Activated T-cell treated with anti-CD3 and anti-CD28 coated beads, Interleukin-2, amount 50 U/mL, for 48 hours (primary cell): ENCODE data around the gene CAMSAP3.
A peak's percentile ranks its signal among the peaks of the same experiment; 100 is the strongest.

Experiments
- DNase-seq, 2 experiments: peaks; one replicate each; pipeline ENCODE4 v3.0.0-alpha.2; 2020

The CAMSAP3 gene

DNA sequence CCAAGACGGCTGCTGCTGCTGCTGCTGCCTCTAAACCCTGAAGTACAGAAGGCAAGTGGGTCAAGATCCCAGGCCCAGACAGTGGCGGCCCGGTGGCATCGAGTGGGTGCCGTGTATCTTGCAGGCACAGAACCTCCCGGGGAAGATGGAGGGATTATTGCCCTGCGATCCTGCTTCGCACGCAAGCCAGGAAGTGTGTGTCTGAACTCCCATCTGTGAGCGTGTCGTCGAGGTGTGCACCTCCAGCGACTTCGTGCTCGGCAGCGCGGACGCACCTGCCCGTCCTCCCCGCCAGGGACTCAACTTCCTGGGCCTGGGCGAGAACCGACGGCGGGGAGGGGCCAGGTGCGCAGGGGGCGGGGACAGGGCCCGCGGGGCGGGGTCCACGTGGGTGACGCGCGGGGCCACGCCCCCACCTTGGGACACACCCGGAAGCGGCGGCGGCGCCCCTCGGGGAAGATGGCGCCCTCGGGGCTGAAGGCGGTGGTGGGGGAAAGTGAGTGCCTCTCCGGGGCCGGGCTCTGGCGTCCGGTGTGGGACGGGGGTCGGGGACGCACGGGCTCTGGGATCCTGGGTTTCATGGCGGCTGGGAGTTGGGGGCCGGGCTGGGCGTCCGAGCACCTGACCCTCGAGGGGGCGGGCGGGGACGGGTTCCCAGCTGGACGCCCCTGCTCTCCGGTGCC lies 41.2 kb downstream of the CAMSAP3 start, which contains the start of gene STXBP2:
TSS of gene STXBP2 (plus strand) at position 420 of the 683 bp plus-strand sequence. CDS start at position 460, 40 bp downstream.
- peak; percentile 95 to 97 for DNase-seq

- DNase-seq = no peak
Observed at GRCh38 chr19:7637374-7638256, 42.0 kb downstream of the CAMSAP3 start.

DNA sequence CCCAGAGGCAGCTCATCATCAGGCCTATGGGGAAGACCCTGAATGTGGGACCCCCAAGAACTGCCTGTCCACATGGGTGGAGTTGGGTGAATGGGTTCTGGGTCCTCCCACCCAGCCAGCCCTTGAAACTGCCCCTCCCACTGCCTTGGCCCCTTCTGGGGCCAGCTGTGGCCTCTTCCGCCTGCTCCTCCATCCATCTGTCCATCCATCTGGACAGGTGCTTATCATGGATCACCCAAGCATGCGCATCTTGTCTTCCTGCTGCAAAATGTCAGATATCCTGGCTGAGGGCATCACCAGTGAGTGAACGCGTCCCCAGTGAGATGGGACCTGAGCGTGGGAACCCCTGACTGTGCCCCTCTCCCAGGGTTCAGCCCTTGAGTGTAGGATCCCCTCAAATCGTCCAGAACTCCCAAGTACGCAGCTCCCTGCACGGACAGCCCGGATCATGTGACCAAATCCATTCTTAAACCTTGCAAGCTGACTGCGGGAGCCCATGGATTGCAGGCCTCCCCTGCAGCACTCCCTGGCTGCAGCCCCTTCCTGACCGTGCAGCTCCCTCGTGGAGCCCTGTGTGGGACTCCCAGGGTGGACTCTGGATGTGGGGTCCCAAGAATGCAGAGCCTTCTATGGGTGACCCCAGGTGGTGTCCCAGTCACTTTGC lies 43.3 kb downstream of the CAMSAP3 start:
- no peak for DNase-seq

DNA sequence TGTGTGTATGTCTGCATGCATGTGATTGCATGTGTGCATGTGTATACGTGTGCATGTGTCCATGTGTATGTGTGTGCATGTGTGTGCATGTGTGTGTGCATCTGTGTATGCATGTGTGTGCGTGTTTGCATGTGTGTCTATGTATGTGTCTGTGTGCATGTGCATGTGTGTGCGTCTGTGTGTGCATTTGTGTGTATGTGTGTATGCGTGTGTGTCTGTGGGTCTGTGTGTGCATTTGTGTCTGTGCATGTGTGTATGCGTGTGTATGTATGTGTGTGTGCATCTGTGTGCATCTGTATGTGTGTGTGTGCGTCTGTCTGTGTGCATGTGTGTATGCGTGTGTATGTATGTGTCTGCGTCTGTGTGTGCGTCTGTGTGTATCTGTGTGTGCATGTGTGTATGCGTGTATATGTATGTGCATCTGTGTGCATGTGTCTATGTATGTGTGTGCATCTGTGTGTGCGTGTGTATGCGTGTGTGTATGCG lies 44.2 kb downstream of the CAMSAP3 start:
- no peak for DNase-seq

DNA sequence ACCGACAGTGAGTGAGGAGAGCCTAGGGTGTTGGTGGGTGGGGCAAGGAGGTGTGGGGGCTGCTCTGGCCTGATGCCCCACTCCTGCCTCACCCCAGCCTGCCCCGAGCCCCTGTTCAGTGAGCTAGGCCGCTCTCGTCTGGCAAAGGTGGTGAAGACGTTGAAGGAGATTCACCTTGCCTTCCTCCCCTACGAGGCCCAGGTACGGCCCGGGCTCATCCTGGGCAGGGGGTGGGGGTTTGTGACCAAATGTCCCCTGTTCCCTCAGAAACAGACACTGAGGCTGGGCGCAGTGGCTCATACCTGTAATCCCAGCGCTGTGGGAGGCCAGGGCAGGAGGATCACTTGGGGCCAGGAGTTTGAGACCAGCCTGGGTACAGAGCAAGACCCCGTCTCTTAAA lies 45.1 kb downstream of the CAMSAP3 start:
- no peak for DNase-seq

DNA sequence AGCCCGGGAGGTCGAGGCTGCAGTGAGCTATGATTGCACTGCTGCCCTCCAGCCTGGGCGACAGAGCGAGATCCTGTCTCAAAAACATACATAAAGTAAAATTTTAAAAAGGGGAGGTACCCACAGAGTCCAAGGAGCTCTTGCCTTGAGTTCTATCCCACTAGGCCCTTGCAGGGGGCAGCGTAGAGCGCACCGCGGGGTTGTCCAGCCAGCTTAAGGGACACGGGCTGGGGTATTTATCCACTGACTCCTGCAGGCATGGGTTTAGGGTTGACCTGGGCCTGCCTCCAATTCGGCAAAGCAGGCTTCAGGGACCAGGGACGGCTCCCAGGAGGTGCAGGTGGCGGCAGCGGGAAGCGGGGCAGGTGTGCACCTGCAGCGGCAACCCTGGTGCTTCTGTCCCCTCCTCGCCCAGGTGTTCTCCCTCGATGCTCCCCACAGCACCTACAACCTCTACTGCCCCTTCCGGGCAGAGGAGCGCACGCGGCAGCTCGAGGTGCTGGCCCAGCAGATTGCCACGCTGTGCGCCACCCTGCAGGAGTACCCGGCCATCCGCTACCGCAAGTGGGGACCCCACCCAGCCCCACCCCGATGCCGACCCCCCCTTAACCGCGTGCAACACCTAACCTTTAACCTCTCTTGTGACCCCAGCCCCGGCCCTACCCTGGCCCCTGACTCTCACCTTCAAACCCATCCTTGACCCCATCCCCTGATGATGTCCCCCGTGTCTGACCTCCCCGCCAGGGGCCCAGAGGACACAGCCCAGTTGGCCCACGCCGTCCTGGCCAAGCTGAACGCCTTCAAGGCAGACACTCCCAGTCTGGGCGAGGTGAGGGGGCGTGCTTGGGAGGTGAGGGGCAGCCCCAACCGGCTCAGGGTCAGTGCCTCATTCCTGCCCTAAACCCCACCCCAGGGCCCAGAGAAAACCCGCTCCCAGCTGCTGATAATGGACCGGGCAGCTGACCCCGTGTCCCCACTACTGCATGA lies 45.9 kb downstream of the CAMSAP3 start:
- no peak for DNase-seq

- no peak for DNase-seq
Observed at GRCh38 chr19:7642295-7643030, 46.8 kb downstream of the CAMSAP3 start.

DNA sequence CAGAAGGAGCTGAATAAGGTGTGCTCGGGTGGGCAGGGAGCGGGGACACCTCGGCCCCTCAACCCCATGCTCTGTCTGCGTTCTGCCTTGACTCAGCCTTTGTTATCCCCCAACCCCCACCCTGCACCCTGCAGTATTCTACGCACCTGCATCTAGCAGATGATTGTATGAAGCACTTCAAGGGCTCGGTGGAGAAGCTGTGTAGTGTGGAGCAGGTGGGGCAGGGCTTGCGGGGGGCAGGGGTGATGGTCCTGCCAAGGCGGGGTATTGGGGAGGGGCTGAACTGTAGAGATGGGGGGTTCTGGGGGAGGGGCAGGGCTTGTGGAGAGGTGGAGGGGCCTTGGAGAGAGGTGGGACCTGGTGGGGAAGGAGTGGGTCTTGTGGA lies 47.4 kb downstream of the CAMSAP3 start:
- DNase-seq = no peak

DNA sequence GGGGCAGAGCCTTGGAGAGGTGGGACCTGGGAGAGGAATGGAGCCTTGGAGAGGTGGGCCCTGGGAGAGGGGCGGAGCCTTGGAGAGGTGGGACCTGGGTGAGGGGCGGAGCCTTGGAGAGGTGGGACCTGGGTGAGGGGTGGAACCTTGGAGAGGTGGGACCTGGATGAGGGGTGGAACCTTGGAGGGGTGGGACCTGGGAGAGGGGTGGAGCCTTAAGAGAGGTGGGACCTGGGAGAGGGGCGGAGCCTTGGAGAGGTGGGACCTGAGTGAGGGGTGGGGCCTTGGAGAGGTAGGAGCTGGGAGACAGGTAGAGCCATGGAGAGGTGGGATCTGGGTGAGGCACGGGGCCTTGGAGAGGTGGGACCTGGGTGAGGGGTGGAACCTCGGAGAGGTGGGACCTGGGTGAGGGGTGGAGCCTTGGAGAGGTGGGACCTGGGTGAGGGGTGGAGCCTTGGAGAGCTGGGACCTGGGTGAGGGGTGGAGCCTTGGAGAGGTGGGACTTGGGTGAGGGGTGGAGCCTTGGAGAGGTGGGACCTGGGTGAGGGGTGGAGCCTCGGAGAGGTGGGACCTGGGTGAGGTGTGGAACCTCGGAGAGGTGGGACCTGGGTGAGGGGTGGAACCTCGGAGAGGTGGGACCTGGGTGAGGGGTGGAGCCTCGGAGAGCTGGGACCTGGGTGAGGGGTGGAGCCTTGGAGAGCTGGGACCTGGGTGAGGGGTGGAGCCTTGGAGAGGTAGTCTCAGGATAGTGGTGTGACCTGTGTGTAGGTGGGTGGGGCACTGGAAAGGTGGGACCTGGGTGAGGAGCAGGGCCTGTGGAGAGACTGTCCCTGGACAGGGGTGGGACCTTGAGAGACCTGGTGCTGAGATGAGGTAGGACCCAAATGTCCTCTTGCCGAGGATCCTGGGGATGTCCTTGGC lies 48.2 kb downstream of the CAMSAP3 start:
- DNase-seq = peak; percentile 49 to 61

- DNase-seq = no peak
Observed at GRCh38 chr19:7644550-7644877, 48.9 kb downstream of the CAMSAP3 start.

DNA sequence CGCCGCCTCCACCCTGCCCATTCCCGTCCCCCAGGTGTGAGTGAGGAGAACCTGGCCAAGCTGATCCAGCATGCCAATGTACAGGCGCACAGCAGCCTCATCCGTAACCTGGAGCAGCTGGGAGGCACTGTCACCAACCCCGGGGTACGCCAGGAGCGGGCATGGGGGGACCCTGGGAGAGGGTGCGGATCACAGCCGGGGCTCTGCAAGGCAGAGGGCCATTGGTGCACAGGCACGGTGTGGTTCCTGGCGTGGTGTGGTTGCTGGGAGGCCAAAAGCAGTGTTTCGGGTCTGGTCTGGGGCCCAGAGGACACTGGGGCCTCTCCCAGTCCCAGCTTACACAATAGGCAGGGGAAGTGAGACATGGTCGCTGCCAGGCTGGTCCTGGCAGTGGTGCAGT lies 49.5 kb downstream of the CAMSAP3 start:
- no peak for DNase-seq

GRCh38 chr19:7645656-7646425 lies 50.2 kb downstream of the CAMSAP3 start:
- DNase-seq = no peak

- DNase-seq = no peak
Observed at GRCh38 chr19:7646426-7646700, 50.7 kb downstream of the CAMSAP3 start.

DNA sequence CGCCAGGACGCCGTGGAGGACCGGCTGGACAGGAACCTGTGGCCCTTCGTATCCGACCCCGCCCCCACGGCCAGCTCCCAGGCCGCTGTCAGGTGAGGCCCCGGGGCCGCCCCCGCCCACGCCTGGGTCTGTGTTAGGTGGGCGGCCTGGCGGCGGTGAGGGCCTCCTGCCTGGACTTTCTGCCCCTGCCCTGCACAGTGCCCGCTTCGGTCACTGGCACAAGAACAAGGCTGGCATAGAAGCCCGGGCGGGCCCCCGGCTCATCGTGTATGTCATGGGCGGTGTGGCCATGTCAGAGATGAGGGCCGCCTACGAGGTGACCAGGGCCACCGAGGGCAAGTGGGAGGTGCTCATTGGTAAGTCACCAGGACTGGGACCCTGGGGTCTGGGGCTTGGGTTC lies 51.5 kb downstream of the CAMSAP3 start:
- DNase-seq = no peak

GRCh38 chr19:7648265-7649014 lies 52.8 kb downstream of the CAMSAP3 start:
- no peak for DNase-seq

- peak in 1 of 2 experiments; percentile 14 for DNase-seq
Observed at GRCh38 chr19:7650148-7650547, 54.5 kb downstream of the CAMSAP3 start.

GRCh38 chr19:7652061-7652641 lies 56.5 kb downstream of the CAMSAP3 start:
- peak; percentile 92 to 94 for DNase-seq

DNA sequence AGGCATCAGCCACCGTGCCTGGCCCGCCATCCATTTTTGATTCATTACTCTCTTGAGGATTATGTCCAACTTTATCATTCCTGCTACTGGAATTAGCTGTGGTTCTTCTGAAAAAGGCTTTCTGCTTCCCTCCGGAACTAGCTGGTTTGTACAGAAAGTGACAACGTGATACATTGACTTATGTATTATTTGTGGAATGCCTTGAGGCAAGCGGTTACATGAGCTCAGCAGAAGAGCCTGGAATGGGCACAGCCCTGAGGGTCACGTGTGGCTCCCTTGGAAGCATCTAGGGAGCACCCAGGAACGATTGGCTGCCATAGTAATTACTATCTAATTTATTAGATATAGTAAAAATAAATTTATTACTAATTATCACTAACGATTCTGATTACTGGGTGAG lies 58.7 kb downstream of the CAMSAP3 start:
- no peak for DNase-seq

- DNase-seq = no peak
Observed at GRCh38 chr19:7655581-7655980, 59.9 kb downstream of the CAMSAP3 start.
